GM23248 (cell line): ENCODE measurements around the gene NOTCH2. TPM values are rescaled to one million over a fixed set of nuclear protein-coding genes. Genes with fewer than 3 reads are reported as not detected.

Experiments
- DNase-seq: peaks from one replicate; pipeline ENCODE4 v3.0.0-alpha.2; 2015
- H2AFZ ChIP-seq: fragments of 200-600 bp; sonication (generic); 2 replicates; pipeline ENCODE4 v1.6.1; 2016; ENCODE audit warnings: antibody characterized with exemption
- H3F3A ChIP-seq: fragments of 200-600 bp; sonication (generic); 2 replicates; pipeline ENCODE4 v1.6.1; 2016; ENCODE audit warnings: mild to moderate bottlenecking, antibody characterized with exemption, mixed run types; ENCODE audit not compliant: insufficient read depth
- H3K27ac ChIP-seq: fragments of 200-600 bp; sonication (generic); 2 replicates; pipeline ENCODE4 v1.5.1; 2016; ENCODE audit warnings: mild to moderate bottlenecking
- H3K27me3 ChIP-seq: fragments of 200-600 bp; sonication (generic); replicated peaks from 2 replicates; pipeline ENCODE4 v1.6.1; 2016; ENCODE audit warnings: mild to moderate bottlenecking; ENCODE audit not compliant: insufficient read depth
- H3K36me3 ChIP-seq: fragments of 200-600 bp; sonication (generic); 2 replicates; pipeline ENCODE4 v1.6.1; 2016; ENCODE audit warnings: low read depth, mild to moderate bottlenecking
- H3K4me1 ChIP-seq: fragments of 200-600 bp; sonication (generic); 2 replicates; pipeline ENCODE4 v1.6.1; 2016; ENCODE audit warnings: mild to moderate bottlenecking; ENCODE audit not compliant: insufficient read depth
- H3K4me2 ChIP-seq: fragments of 200-600 bp; sonication (generic); one replicate; pipeline ENCODE4 v1.6.1; 2016; ENCODE audit warnings: mild to moderate bottlenecking; ENCODE audit not compliant: unreplicated experiment
- H3K4me3 ChIP-seq: fragments of 200-600 bp; sonication (generic); 2 replicates; pipeline ENCODE4 v1.5.1; 2016; ENCODE audit warnings: mild to moderate bottlenecking
- H3K79me2 ChIP-seq: fragments of 200-600 bp; sonication (generic); 2 replicates; pipeline ENCODE4 v1.6.1; 2016; ENCODE audit warnings: mild to moderate bottlenecking; ENCODE audit not compliant: insufficient read depth
- H3K9ac ChIP-seq: fragments of 200-600 bp; sonication (generic); 2 replicates; pipeline ENCODE4 v1.6.1; 2016; ENCODE audit warnings: mild to moderate bottlenecking
- H3K9me2 ChIP-seq: fragments of 200-600 bp; sonication (generic); 2 replicates; pipeline ENCODE4 v1.6.1; 2016; ENCODE audit warnings: mixed run types, mild to moderate bottlenecking, moderate library complexity; ENCODE audit not compliant: insufficient read depth
- H3K9me3 ChIP-seq: fragments of 200-600 bp; sonication (generic); one replicate; pipeline ENCODE4 v1.6.1; 2017; ENCODE audit warnings: low read depth
- H4K20me1 ChIP-seq: fragments of 200-600 bp; sonication (generic); 2 replicates; pipeline ENCODE4 v1.6.0; 2016; ENCODE audit not compliant: insufficient read depth
- EZH2 ChIP-seq: fragments of 200-600 bp; sonication (generic); IDR thresholded peaks from 2 replicates; pipeline ENCODE4 v1.6.1; 2018; ENCODE audit warnings: antibody characterized with exemption, mild to moderate bottlenecking; ENCODE audit not compliant: insufficient read depth, poor library complexity, severe bottlenecking
- EZH2phosphoT487 ChIP-seq: fragments of 200-600 bp; sonication (generic); IDR thresholded peaks from 2 replicates; pipeline ENCODE4 v1.6.1; 2018; ENCODE audit warnings: antibody characterized with exemption, moderate library complexity, mild to moderate bottlenecking, low read depth; ENCODE audit not compliant: insufficient read depth
- WGBS, 2 experiments: methylation state at CpG; one replicate each; pipeline ENCODE4 v1.1.6; 2015 to 2017; ENCODE audit warnings: low lambda C conversion rate in 2 of 2, low coverage in 1 of 2; ENCODE audit errors: missing lambda C conversion rate in 2 of 2; 5-methylcytosine and 5-hydroxymethylcytosine counted together
- in situ Hi-C: fragments of 300-500 bp; cut with MboI; formaldehyde crosslinking; loops from 2 replicates; pipeline ENCODE4 v1.15.0; 2020
- polyA plus RNA-seq: library from polyadenylated mRNA; unstranded; fragments of >200 nt; fragmentation: Nextera tagmentation; extraction: Ambion mirVana; gene quantifications from 2 replicates; pipeline ENCODE4 v1.2.1, GENCODE V29; 2016
- total RNA-seq: library from RNA; depleted of rRNA; stranded (reverse); fragments of >200 nt; shearing (Covaris generic); gene quantifications from 2 replicates; pipeline ENCODE4 v1.2.3, GENCODE V29; 2014

The NOTCH2 gene
- total and polyA plus RNA-seq, 2 experiments from 2014 or later: 45.2 to 136 TPM

GRCh38 chr1:119895102-119895501 lies 174.4 kb downstream of the NOTCH2 start:
- no peaks in the 10 kb centered on the region for H3K9me3 ChIP-seq
- no peaks in the 10 kb centered on the region for H3K9me2 ChIP-seq
- no peak for TF ChIP-seq EZH2
- TF ChIP-seq EZH2phosphoT487: no peak
- H4K20me1 ChIP-seq: no peaks in the 10 kb centered on the region
- no peaks in the 10 kb centered on the region for H3K4me1 ChIP-seq
- H3K27ac ChIP-seq: no peak overlapping the region
- no peaks in the 10 kb centered on the region for H3K79me2 ChIP-seq
- H3K36me3 ChIP-seq: no peaks in the 10 kb centered on the region
- H3K4me3 ChIP-seq: no peak overlapping the region
- H2AFZ ChIP-seq: no peak overlapping the region
- no peak for DNase-seq
- in situ Hi-C loops: no loop called here
- 58 to 67% methylated on average over 4 of the region's 4 CpGs for WGBS, 2 experiments
- H3K27me3 ChIP-seq: no peaks in the 10 kb centered on the region; the same call in 1 of the 2 replicates
- H3K9ac ChIP-seq: no peak overlapping the region
- no peaks in the 10 kb centered on the region for H3F3A ChIP-seq
- H3K4me2 ChIP-seq: no peak overlapping the region

DNA sequence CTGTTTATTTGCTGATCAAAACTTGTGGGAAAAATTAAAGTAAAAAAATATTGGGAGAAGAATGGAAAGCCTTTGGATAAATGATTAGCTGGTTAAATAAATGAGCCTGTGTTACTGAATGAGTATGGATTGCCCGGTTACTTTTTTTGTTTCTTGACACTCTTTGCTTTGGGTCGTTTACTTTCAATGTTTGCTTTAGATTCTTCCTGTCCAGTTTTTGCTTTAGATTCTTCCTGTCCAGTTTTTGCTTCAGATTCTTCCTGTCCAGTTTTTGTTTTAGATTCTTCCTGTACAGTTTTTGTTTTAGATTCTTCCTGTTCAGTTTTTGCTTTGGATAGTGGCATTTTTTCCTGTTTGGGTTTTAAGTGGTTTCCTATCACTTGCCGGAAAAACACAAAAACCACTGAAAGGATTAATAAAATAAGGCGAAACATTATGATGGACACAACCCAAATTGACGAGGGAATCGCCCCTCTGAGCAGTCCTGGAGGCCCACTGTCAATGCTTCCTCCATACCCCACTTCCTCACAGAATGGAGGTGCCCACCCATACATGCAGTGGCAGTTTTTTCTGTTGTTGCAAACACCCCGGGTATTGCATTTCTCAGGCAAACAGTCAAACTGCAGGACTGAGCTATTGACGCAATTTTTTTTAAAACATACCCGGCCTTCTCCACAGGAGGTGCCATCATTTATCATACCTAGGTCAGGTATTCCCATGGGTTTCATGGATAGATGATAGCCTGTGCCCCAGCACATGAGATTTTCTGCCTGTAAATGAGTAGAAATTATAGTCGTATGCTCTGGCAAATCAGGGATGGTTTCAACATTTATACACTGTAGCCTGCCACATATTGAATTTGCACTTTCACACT lies 175.4 kb downstream of the NOTCH2 start:
- Histone ChIP-seq H3F3A (no peaks in the 10 kb centered on the region), H3K79me2 (no peaks in the 10 kb centered on the region), H3K4me2 (no peak overlapping the region), H3K4me3 (no peak overlapping the region), H3K27ac (no peak overlapping the region), H3K36me3 (no peaks in the 10 kb centered on the region), H3K4me1 (no peaks in the 10 kb centered on the region), H2AFZ (no peak overlapping the region), H3K9ac (no peak overlapping the region), H3K9me2 (no peaks in the 10 kb centered on the region), H3K9me3 (no peaks in the 10 kb centered on the region), H3K27me3 (no peaks in the 10 kb centered on the region; the same call in 1 of the 2 replicates), H4K20me1 (no peaks in the 10 kb centered on the region)
- in situ Hi-C loops: no loop called here
- 89 to 92% methylated on average over 10 of the region's 10 CpGs for WGBS, 2 experiments
- no peak for TF ChIP-seq EZH2phosphoT487
- DNase-seq: no peak

DNA sequence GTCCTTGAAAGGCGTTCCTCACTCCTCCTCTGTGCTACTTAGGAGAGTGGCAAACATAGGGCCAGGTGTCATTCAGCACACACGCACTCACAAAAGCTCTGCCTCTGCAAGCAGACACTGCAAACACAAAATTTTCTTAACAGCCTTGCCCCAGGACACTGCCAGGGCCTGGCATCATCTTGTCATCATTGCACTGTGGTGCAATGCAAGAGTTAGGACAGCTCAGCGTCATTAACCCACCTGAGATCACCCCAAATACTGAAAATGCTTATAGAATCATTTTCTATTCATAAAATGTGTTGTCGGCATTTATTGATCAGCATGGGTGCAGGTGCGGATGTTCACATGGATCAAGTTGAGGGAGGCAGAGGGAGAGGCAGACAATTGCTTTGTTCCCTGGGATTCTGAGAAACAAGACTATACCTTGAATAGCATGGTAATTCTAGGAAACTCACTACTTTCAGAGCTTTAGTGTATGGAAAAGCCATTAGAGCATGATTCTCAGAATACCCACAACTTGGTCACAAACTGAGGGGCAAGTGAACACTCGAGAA lies 176.1 kb downstream of the NOTCH2 start:
- TF ChIP-seq EZH2 (no peak), EZH2phosphoT487 (no peak)
- H3K27ac ChIP-seq: no peak overlapping the region
- no peaks in the 10 kb centered on the region; the same call in 1 of the 2 replicates for H3K27me3 ChIP-seq
- no peaks in the 10 kb centered on the region for H3K4me1 ChIP-seq
- H3K9ac ChIP-seq: no peak overlapping the region
- no peaks in the 10 kb centered on the region for H3K36me3 ChIP-seq
- no peaks in the 10 kb centered on the region for H3K9me2 ChIP-seq
- H2AFZ ChIP-seq: no peak overlapping the region
- no peaks in the 10 kb centered on the region for H3F3A ChIP-seq
- H4K20me1 ChIP-seq: no peaks in the 10 kb centered on the region
- H3K4me2 ChIP-seq: no peak overlapping the region
- 79 to 83% methylated on average over 6 of the region's 6 CpGs for WGBS, 2 experiments
- in situ Hi-C loops: no loop called here
- H3K79me2 ChIP-seq: no peaks in the 10 kb centered on the region
- H3K9me3 ChIP-seq: no peaks in the 10 kb centered on the region
- DNase-seq: no peak
- H3K4me3 ChIP-seq: no peak overlapping the region

DNA sequence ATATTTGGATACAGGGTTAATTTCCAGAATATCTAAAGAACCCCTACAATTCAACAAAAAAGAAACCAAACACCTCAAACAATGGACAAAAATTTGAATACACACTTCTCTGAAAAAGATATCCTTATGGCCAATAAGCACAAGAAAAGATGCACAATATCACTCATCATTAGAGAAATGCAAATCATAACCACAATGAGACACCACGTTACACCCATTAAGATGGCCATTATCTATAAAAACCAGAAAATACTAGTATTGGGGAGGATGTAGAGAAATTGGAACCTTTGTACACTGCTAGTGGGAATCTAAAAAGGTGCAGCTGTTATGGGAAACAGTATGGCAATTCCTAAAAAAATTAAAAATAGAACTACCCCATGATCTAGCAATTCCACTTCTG lies 178.1 kb downstream of the NOTCH2 start:
- H3K9me2 ChIP-seq: no peaks in the 10 kb centered on the region
- TF ChIP-seq EZH2phosphoT487 (no peak), EZH2 (no peak)
- H3K4me1 ChIP-seq: no peaks in the 10 kb centered on the region
- H3K9ac ChIP-seq: no peak overlapping the region
- no peaks in the 10 kb centered on the region for H3K79me2 ChIP-seq
- DNase-seq: no peak
- H3K27ac ChIP-seq: no peak overlapping the region
- H3F3A ChIP-seq: no peaks in the 10 kb centered on the region
- no peak overlapping the region for H3K4me2 ChIP-seq
- WGBS, 2 experiments: 94 to 100% methylated on average over 1 of the region's 1 CpG
- no peaks in the 10 kb centered on the region for H4K20me1 ChIP-seq
- H3K9me3 ChIP-seq: no peaks in the 10 kb centered on the region
- in situ Hi-C loops: no loop called here
- no peaks in the 10 kb centered on the region for H3K27me3 ChIP-seq
- H2AFZ ChIP-seq: no peak overlapping the region
- H3K4me3 ChIP-seq: no peak overlapping the region
- H3K36me3 ChIP-seq: no peaks in the 10 kb centered on the region
